Colonic mucosa (tissue), 4 donors: ENCODE data around the gene MRPL10. TPM values are rescaled to one million over a fixed set of nuclear protein-coding genes. Genes with fewer than 3 reads are reported as not detected.
A peak's percentile ranks its signal among the peaks of the same experiment; 100 is the strongest.

Experiments
- DNase-seq: peaks from one replicate; pipeline ENCODE4 v3.0.0-alpha.2; 2020
- H3K27ac ChIP-seq: fragments of 200-600 bp; one replicate; pipeline ENCODE4 v1.8.0; 2021
- H3K27me3 ChIP-seq: fragments of 200-600 bp; one replicate; pipeline ENCODE4 v1.8.0; 2021
- H3K36me3 ChIP-seq: fragments of 200-600 bp; one replicate; pipeline ENCODE4 v1.8.0; 2021
- H3K4me1 ChIP-seq: fragments of 200-600 bp; one replicate; pipeline ENCODE4 v1.8.0; 2021; ENCODE audit warnings: mild to moderate bottlenecking
- H3K4me3 ChIP-seq: fragments of 200-600 bp; one replicate; pipeline ENCODE4 v1.8.0; 2021
- H3K9ac ChIP-seq, 2 donors: one replicate each; pipeline ENCODE4 v1.7.0; 2013; ENCODE audit warnings: control low read depth in 2 of 2, low read depth in 2 of 2, low read length in 2 of 2
- H3K9me3 ChIP-seq: fragments of 200-600 bp; one replicate; pipeline ENCODE4 v1.8.0; 2021
- intact Hi-C: fragments of 100-400 bp; cut with DNase I; formaldehyde crosslinking; loops from one replicate; pipeline ENCODE4 v1.14.1; 2022
- total RNA-seq, 2 donors: library from RNA; stranded (reverse); fragmentation: NEBNext Ultra II Directional in 1 of 2; extraction: Animal tissue kit (Norgen Biotek cat#: 25700) in 1 of 2; gene quantifications; one replicate each; pipeline ENCODE4 v1.2.1, GENCODE V29; 2021
- TF ChIP-seq, protein P1 (sequence below): fragments of 200-600 bp; IDR thresholded peaks from one replicate; pipeline ENCODE4 v1.8.0; 2022; ENCODE audit warnings: antibody characterized with exemption, mild to moderate bottlenecking
- donor health status: healthy.
- donor health status: DM: no; HTN: no; CAD: no.
- donor health status: DM: no; HTN: no; CAD: no.

MRPL10 gene
- total RNA-seq, 2 donors from 2014 or later: 32.2 to 50.8 TPM

DNA sequence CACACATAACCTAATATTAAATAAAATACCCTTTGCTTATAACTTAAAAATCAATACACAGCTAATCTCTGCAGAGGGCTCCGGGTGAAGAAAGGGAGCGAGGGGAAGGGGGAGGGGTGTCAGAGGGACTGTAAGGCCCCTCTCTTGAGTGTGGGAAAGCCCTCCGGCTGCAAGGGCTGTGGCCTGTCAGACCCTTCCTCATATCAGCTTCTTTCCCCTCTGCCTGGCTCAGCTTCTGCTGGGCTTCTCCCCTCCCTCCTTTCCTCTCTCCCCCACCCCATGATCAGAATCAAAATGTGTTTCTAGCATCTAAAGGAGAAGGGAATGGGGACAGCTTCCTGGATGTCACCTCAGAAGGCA lies 14.4 kb upstream of the MRPL10 start:
- no peaks in the 10 kb centered on the region for H3K36me3 ChIP-seq

DNA sequence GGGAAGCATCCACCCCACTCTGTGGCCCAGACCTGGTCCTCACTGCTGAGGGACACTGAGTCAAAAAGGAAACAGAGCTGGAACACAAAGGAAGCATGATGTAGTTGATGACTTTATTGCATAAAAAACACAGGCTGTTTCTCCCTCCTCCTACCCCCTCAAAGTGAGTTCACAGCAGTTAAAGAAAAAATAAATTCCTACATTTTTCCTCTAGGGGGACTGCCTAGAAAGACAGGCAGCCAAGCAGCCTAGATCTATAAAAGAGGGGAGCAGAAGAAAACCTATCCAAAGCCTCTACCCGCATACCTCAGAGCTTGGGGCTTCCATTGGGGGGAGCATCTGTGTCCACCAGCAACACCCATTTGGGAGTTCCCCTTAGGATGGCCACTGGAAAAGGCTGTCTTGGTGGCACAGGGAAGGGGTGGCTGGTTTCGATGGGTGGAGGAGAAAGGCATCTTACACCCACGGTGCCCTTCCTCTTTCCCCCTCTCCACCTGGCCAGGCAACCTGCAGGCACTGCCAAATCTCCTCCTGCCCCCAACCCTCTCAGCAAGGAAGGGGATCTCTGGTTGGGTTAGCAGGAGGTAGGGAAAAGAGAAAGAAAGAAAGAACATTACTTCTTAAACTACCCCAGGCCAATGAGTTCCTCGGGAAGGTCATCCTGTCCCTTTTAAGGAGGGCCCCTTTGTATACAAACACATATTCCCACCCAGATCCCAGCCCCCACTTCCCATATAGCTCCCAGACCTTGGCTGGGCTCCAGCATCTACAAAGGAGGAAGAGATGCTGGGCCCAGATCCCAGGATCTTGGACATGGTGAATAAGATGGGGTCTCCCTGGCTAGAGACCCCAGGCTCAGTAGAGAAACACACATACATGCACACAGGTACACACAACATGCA lies 13.7 kb upstream of the MRPL10 start:
- peaks cover 12% of the 10 kb centered on the region for H3K4me1 ChIP-seq
- no peak for DNase-seq
- H3K4me3 ChIP-seq: no peak overlapping the region
- no peaks in the 10 kb centered on the region for H3K9me3 ChIP-seq
- no peak overlapping the region for H3K27ac ChIP-seq
- TF ChIP-seq, protein P1, sequence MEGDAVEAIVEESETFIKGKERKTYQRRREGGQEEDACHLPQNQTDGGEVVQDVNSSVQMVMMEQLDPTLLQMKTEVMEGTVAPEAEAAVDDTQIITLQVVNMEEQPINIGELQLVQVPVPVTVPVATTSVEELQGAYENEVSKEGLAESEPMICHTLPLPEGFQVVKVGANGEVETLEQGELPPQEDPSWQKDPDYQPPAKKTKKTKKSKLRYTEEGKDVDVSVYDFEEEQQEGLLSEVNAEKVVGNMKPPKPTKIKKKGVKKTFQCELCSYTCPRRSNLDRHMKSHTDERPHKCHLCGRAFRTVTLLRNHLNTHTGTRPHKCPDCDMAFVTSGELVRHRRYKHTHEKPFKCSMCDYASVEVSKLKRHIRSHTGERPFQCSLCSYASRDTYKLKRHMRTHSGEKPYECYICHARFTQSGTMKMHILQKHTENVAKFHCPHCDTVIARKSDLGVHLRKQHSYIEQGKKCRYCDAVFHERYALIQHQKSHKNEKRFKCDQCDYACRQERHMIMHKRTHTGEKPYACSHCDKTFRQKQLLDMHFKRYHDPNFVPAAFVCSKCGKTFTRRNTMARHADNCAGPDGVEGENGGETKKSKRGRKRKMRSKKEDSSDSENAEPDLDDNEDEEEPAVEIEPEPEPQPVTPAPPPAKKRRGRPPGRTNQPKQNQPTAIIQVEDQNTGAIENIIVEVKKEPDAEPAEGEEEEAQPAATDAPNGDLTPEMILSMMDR: no peak
- peaks cover 18% of the 10 kb centered on the region for H3K27me3 ChIP-seq
- no peaks in the 10 kb centered on the region for H3K36me3 ChIP-seq
- no peak overlapping the region for H3K9ac ChIP-seq
- intact Hi-C loops: loop anchor here (10.0 kb wide), 1 partner anchor 130 kb away; the partner anchor contains the start of gene CDK5RAP3

More for the DNA sequence above, 14.4 kb upstream of the MRPL10 start:
- H3K4me3 ChIP-seq: no peak overlapping the region
- no peaks in the 10 kb centered on the region for H3K9me3 ChIP-seq
- TF ChIP-seq, protein P1: no peak
- peaks cover 20% of the 10 kb centered on the region for H3K27me3 ChIP-seq
- no peak for DNase-seq
- no peak overlapping the region for H3K9ac ChIP-seq
- no peak overlapping the region for H3K27ac ChIP-seq
- intact Hi-C loops: loop anchor here (10.0 kb wide), 1 partner anchor 129 kb away; the partner anchor contains the start of gene CDK5RAP3
- H3K4me1 ChIP-seq: peaks cover 11% of the 10 kb centered on the region

DNA sequence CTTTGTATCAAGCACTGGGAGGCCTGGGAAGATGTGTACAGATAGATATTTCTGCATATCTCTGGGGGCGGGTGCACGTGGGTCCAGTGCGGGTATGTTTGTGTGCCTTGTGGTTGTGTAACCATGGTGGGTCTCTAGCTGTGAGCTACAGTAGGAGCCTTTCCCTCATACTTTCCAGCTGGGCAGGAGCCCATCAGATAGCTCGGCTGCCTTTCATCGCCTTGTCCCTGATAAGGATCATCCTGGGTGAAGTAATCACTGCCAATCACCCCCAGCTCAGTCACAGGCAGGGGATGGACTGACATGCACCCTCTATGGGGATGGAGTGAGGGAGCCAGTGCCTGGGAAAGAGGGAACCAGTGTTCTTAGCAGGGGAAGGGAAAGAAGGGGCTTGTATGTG lies 12.9 kb upstream of the MRPL10 start:
- DNase-seq: no peak
- H3K9ac ChIP-seq: no peak overlapping the region
- no peak overlapping the region for H3K27ac ChIP-seq
- no peaks in the 10 kb centered on the region for H3K36me3 ChIP-seq
- peaks cover 15% of the 10 kb centered on the region for H3K4me1 ChIP-seq
- intact Hi-C loops: loop anchor here (10.0 kb wide), 1 partner anchor 131 kb away; the partner anchor contains the start of gene CDK5RAP3
- H3K9me3 ChIP-seq: no peaks in the 10 kb centered on the region
- no peak overlapping the region for H3K4me3 ChIP-seq
- peaks cover 18% of the 10 kb centered on the region for H3K27me3 ChIP-seq
- TF ChIP-seq, protein P1: no peak

DNA sequence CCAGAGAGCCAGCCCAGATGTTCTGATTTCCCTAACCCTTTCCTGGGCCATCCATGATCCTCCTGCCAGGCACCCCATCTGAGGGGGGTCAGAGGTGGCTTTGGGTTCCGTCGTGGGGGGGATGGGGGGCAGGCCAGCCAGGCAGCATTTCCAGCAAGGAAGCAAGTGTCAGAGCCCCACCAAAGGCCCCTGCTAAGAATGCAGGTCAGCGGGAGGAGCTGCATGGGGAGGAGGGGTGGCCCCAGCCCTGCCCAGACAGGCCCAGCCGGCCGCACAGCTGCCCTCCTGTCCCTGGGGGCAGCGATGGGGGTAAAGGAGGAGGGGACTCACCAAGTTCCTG lies 12.0 kb upstream of the MRPL10 start:
- H3K4me1 ChIP-seq: peaks cover 15% of the 10 kb centered on the region
- intact Hi-C loops: loop anchor here (2.0 to 10.0 kb wide), 2 partner anchors 47 to 131 kb away; partner anchors contain the start of gene CDK5RAP3

DNA sequence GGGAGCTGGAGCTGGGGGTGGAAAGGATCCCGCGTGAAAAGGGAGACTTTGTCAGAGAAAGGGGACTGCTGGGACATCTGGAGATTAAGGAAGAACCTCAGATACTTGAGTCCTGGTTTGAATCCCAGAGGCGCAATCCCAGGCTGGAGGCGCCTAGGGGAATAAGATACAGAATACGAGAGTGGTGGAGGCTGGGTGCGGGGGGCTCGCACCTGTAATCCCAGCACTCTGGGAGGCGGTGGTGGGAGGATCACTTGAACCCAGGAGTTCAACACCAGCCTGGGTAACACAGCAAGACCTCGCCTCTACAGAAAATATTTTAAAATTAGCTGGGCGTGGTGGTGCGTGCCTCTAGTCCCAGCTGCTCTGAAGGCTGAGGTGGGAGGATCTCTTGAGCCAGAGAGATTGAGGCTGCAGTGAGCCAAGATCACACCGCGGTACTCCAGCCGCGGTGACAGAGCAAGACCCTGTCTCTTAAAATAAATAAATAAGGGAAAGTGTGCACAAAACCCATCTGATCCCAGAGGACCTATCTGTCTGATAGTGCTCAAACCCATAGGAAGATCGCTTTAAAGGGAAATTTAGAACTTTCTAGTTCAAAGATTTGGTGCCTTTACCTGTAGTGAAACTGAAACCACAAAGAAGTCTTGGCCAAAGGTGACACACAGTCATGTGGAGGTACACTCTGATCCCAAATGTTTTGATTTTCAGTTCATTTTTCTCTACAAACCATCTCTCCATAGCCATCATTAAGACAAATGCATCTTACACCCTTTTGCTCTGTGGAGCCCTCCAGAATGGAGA lies 10.3 kb upstream of the MRPL10 start:
- Histone ChIP-seq H3K27ac (peak overlapping the region; percentile 63), H3K9me3 (no peaks in the 10 kb centered on the region), H3K4me1 (peaks cover 15% of the 10 kb centered on the region), H3K36me3 (no peaks in the 10 kb centered on the region), H3K9ac (peak overlapping the region; percentile 63 to 90), H3K27me3 (no peaks in the 10 kb centered on the region), H3K4me3 (peak overlapping the region; percentile 72)
- TF ChIP-seq, protein P1: peak; percentile 5
- intact Hi-C loops: loop anchor here (2.0 to 10.0 kb wide), 2 partner anchors 49 to 133 kb away; partner anchors contain the start of gene CDK5RAP3
- DNase-seq: no peak

More for the DNA sequence above, 12.0 kb upstream of the MRPL10 start:
- Histone ChIP-seq H3K4me3 (no peak overlapping the region), H3K27ac (no peak overlapping the region), H3K9ac (peak overlapping the region in 1 of 2 donors; percentile 13), H3K36me3 (no peaks in the 10 kb centered on the region), H3K9me3 (no peaks in the 10 kb centered on the region), H3K27me3 (peaks cover 16% of the 10 kb centered on the region)
- DNase-seq: no peak
- TF ChIP-seq, protein P1: no peak
